Bronchial epithelial cell (primary cell): Measurements from ENCODE around the gene ATF5. TPM values are rescaled to one million over a fixed set of nuclear protein-coding genes. Genes with fewer than 3 reads are reported as not detected.

Experiments used
- DNase-seq: peaks from one replicate; pipeline ENCODE4 v3.0.0-alpha.2; 2010; ENCODE audit warnings: low read depth
- FAIRE-seq: peaks from 2 replicates; lab custom pipeline; 2011; peaks lifted over from hg19 to GRCh38; lab: Jason Lieb, UNC
- H3K27me3 ChIP-seq: 2 replicates; pipeline ENCODE4 v1.5.1; 2011; ENCODE audit warnings: low read length; ENCODE audit not compliant: control insufficient read depth, insufficient read depth
- H3K36me3 ChIP-seq: 2 replicates; pipeline ENCODE4 v1.5.1; 2011; ENCODE audit warnings: low read length; ENCODE audit not compliant: control insufficient read depth, insufficient read depth
- H3K4me3 ChIP-seq: 2 replicates; pipeline ENCODE4 v1.5.1; 2011; ENCODE audit warnings: mild to moderate bottlenecking, low read depth, low read length, control low read depth
- total RNA-seq: library from RNA; depleted of rRNA; stranded (reverse); fragments of >200 nt; gene quantifications from 2 replicates; pipeline ENCODE4 v1.2.1, GENCODE V29; 2014
- TF ChIP-seq, protein P1 (sequence below): IDR thresholded peaks from 2 replicates; pipeline ENCODE4 v1.5.1; 2011; ENCODE audit warnings: mild to moderate bottlenecking, moderate library complexity, low read length, control low read depth, inconsistent platforms; ENCODE audit not compliant: insufficient read depth, severe bottlenecking

ATF5 gene
- total RNA-seq, 1 donor from 2014 or later, result 1.8 TPM

GRCh38 chr19:49916839-49917733 is 11.9 kb upstream of the ATF5 start:
- peaks cover 20% of the 10 kb centered on the region for H3K36me3 ChIP-seq
- peak; percentile 28 for FAIRE-seq
- peak; percentile 20 for DNase-seq
- TF ChIP-seq, protein P1, sequence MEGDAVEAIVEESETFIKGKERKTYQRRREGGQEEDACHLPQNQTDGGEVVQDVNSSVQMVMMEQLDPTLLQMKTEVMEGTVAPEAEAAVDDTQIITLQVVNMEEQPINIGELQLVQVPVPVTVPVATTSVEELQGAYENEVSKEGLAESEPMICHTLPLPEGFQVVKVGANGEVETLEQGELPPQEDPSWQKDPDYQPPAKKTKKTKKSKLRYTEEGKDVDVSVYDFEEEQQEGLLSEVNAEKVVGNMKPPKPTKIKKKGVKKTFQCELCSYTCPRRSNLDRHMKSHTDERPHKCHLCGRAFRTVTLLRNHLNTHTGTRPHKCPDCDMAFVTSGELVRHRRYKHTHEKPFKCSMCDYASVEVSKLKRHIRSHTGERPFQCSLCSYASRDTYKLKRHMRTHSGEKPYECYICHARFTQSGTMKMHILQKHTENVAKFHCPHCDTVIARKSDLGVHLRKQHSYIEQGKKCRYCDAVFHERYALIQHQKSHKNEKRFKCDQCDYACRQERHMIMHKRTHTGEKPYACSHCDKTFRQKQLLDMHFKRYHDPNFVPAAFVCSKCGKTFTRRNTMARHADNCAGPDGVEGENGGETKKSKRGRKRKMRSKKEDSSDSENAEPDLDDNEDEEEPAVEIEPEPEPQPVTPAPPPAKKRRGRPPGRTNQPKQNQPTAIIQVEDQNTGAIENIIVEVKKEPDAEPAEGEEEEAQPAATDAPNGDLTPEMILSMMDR, result peak; percentile 64
- H3K4me3 ChIP-seq, result no peak overlapping the region
- H3K27me3 ChIP-seq, result no peaks in the 10 kb centered on the region

- Histone ChIP-seq H3K4me3 (no peak overlapping the region), H3K36me3 (peaks cover 19% of the 10 kb centered on the region), H3K27me3 (no peaks in the 10 kb centered on the region)
- no peak for DNase-seq
- FAIRE-seq, result no peak
- TF ChIP-seq, protein P1, result no peak
Measured at GRCh38 chr19:49918089-49918488, 10.9 kb upstream of the ATF5 start.

- peaks cover 19% of the 10 kb centered on the region for H3K36me3 ChIP-seq
- no peak overlapping the region for H3K4me3 ChIP-seq
- TF ChIP-seq, protein P1, result no peak
- H3K27me3 ChIP-seq, result no peaks in the 10 kb centered on the region
- FAIRE-seq (no peak), DNase-seq (no peak)
Measured at GRCh38 chr19:49920624-49921363, 8.2 kb upstream of the ATF5 start.

GRCh38 chr19:49921871-49922795 is 6.9 kb upstream of the ATF5 start:
- no peak for FAIRE-seq
- TF ChIP-seq, protein P1, result no peak
- Histone ChIP-seq H3K27me3 (no peaks in the 10 kb centered on the region), H3K36me3 (peaks cover 21% of the 10 kb centered on the region), H3K4me3 (no peak overlapping the region)
- peak; percentile 53 for DNase-seq

DNA sequence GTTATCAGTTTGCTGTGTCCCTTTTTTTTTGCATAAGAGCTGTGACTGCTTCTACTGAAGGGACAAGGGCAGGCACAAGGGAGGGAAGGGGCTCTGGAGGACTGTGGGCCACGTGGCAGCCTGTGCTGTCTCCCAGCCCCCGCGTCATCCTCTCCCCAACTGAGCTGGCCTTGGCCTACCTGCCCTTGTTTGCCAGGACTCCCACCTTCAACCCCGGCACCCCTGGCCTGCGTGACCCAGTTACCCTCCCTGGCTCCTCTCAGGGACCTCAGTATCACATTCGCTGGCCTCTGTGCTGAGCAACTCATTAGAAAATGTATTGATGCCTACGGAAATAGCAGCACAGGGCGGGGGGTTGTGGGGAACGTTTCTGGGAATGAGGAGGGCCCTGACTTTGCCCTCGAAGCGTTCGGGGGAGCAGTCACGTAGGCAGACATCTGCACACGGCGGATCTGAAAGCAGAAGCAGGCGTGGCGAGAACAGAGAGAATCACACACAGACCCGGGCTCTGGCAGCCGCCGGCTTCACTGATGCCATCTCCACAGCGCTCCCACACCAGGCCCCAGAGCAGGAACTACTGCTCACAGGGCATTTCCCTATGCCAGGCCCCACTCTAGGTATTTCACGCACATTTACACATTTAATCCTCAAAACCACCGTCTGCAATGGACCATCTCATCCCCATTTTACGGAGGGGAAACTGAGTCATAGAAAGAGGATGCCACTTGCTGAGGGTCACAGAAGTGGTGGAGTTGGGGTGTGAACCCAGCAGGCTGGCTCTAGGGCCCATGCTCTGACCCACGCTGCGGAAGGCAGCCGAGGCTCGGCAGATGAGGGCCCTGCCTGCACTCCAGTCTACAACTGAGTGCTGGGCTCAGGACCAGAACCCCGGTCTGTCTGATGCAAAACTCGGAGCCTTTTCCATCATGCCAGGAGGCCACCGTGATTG is 5.7 kb upstream of the ATF5 start:
- FAIRE-seq (no peak), DNase-seq (no peak)
- peaks cover 26% of the 10 kb centered on the region for H3K36me3 ChIP-seq
- no peaks in the 10 kb centered on the region for H3K27me3 ChIP-seq
- H3K4me3 ChIP-seq, result no peak overlapping the region
- TF ChIP-seq, protein P1, result no peak
